HCT116 (cell line): ENCODE measurements around the gene GPHA2. TPM values are rescaled to one million over a fixed set of nuclear protein-coding genes. Genes with fewer than 3 reads are reported as not detected.

Source experiments
- ATAC-seq: fragments of 200-7000 bp; cut with Tn5 transposase; 2 replicates; pipeline ENCODE4 v1.9.1; 2020; ENCODE audit warnings: mild to moderate bottlenecking, moderate library complexity
- BruUV-seq: library from RNA; stranded (reverse); fragments of 400-500 nt; replicated peaks from 2 replicates; lab custom pipeline; 2021; lab: Mats Ljungman, UMichigan
- CTCF ChIA-PET: fragments of 300-600 bp; sonication (Branson Sonifier 250); formaldehyde crosslinking; loops from one replicate; lab custom pipeline; 2021; ENCODE audit warnings: antibody characterized with exemption; lab: Charles Lee
- POLR2A ChIA-PET: fragments of 300-600, 350-600 bp; sonication (Branson Sonifier 250); formaldehyde crosslinking; loops from one replicate; lab custom pipeline; 2021; ENCODE audit warnings: antibody characterized with exemption; lab: Charles Lee
- RAD21 ChIA-PET, 2 experiments: fragments of 300-600 bp; sonication (Branson Sonifier 250); formaldehyde crosslinking; loops; one replicate each; lab custom pipeline; 2023; ENCODE audit warnings: low total read pairs in 2 of 2; ENCODE audit not compliant: uncharacterized antibody in 2 of 2, unreplicated experiment in 2 of 2, low non-redundant PET in 1 of 2; lab: Charles Lee
- DNase-seq: peaks from one replicate; pipeline ENCODE4 v3.0.0-alpha.2; 2010; ENCODE audit warnings: low read depth, low spot score
- H2AFZ ChIP-seq: fragments of 200-600 bp; shearing (Covaris generic), sonication (generic); 2 replicates; pipeline ENCODE4 v1.6.1; 2017; ENCODE audit warnings: low read depth, mixed run types, mixed read lengths, antibody characterized with exemption, low read length; ENCODE audit not compliant: poor library complexity, severe bottlenecking
- H3K27ac ChIP-seq: 2 replicates; pipeline ENCODE4 v1.5.1; 2012; ENCODE audit warnings: low read depth, low read length
- H3K27me3 ChIP-seq: fragments of 200-600 bp; sonication (generic); 2 replicates; pipeline ENCODE4 v1.6.1; 2016; ENCODE audit warnings: mixed run types, low read length, mixed read lengths; ENCODE audit not compliant: insufficient read depth
- H3K36me3 ChIP-seq, 2 experiments: fragments of 200-500 bp in 1 of 2; fragments of 200-600 bp in 1 of 2; sonication (Bioruptor generic) in 1 of 2; sonication (generic) in 1 of 2; 2 replicates each; pipeline versions ENCODE4 v1.5.1 to v1.6.1; 2014 to 2016; ENCODE audit warnings: low read length in 2 of 2, inconsistent platforms in 1 of 2, mixed read lengths in 1 of 2, mixed run types in 1 of 2; ENCODE audit not compliant: insufficient read depth in 2 of 2, control insufficient read depth in 1 of 2
- H3K4me1 ChIP-seq, 2 experiments: fragments of 200-600 bp in 1 of 2; sonication (generic) in 1 of 2; 2 replicates each; pipeline versions ENCODE4 v1.5.1 to v1.6.1; 2012 to 2017; ENCODE audit warnings: low read length in 2 of 2, inconsistent platforms in 1 of 2, mild to moderate bottlenecking in 1 of 2, mixed read lengths in 1 of 2, mixed run types in 1 of 2, moderate library complexity in 1 of 2; ENCODE audit not compliant: insufficient read depth in 2 of 2, control insufficient read depth in 1 of 2
- H3K4me2 ChIP-seq: fragments of 200-600 bp; sonication (generic); 2 replicates; pipeline ENCODE4 v1.6.1; 2017; ENCODE audit warnings: mixed run types, low read length, mixed read lengths
- H3K4me3 ChIP-seq, 2 experiments: fragments of 200-600 bp in 1 of 2; sonication (generic) in 1 of 2; replicated peaks in 1 of 2; 2 replicates each; pipeline ENCODE4 v1.5.1; 2011 to 2016; ENCODE audit warnings: low read length in 2 of 2, control low read depth in 1 of 2, low read depth in 1 of 2, mild to moderate bottlenecking in 1 of 2, mixed read lengths in 1 of 2, mixed run types in 1 of 2
- H3K79me2 ChIP-seq: fragments of 200-600 bp; sonication (generic); 2 replicates; pipeline ENCODE4 v1.6.1; 2017; ENCODE audit warnings: mild to moderate bottlenecking, mixed run types, low read length, moderate library complexity, mixed read lengths; ENCODE audit not compliant: insufficient read depth
- H3K9ac ChIP-seq: fragments of 200-600 bp; sonication (generic); 2 replicates; pipeline ENCODE4 v1.6.1; 2016; ENCODE audit warnings: low read length, mixed read lengths
- H3K9me2 ChIP-seq: fragments of 200-600 bp; sonication (generic), shearing (Covaris generic); 2 replicates; pipeline ENCODE4 v1.6.1; 2017; ENCODE audit warnings: mixed run types, mild to moderate bottlenecking, moderate library complexity; ENCODE audit not compliant: insufficient read depth
- H3K9me3 ChIP-seq, 2 experiments: fragments of 200-500 bp in 1 of 2; fragments of 200-600 bp in 1 of 2; sonication (Bioruptor generic) in 1 of 2; sonication (generic) in 1 of 2; 2 replicates each; pipeline ENCODE4 v1.6.1; 2014 to 2017; ENCODE audit warnings: low read length in 2 of 2, mixed read lengths in 2 of 2, inconsistent platforms in 1 of 2, low read depth in 1 of 2, mild to moderate bottlenecking in 1 of 2, mixed run types in 1 of 2, moderate library complexity in 1 of 2; ENCODE audit not compliant: control insufficient read depth in 1 of 2, insufficient read depth in 1 of 2
- H4K20me1 ChIP-seq: fragments of 200-600 bp; sonication (generic), shearing (Covaris generic); 2 replicates; pipeline ENCODE4 v1.6.1; 2017; ENCODE audit warnings: mixed run types, mild to moderate bottlenecking, moderate library complexity; ENCODE audit not compliant: insufficient read depth
- EGR1 ChIP-seq: IDR thresholded peaks from 2 replicates; pipeline ENCODE4 v1.6.1; 2012; ENCODE audit warnings: low read depth
- ELF1 ChIP-seq: IDR thresholded peaks from 2 replicates; pipeline ENCODE4 v1.6.1; 2012; ENCODE audit warnings: low read depth, borderline replicate concordance
- FOSL1 ChIP-seq: IDR thresholded peaks from 2 replicates; pipeline ENCODE4 v1.6.1; 2012; ENCODE audit warnings: low read depth
- POLR2A ChIP-seq: IDR thresholded peaks from 2 replicates; pipeline ENCODE4 v1.7.0; 2011; ENCODE audit warnings: borderline replicate concordance; ENCODE audit not compliant: insufficient read depth, insufficient read length; ENCODE audit errors: extremely low read depth
- POLR2AphosphoS5 ChIP-seq: IDR thresholded peaks from 2 replicates; pipeline ENCODE4 v1.6.1; 2011; ENCODE audit warnings: mild to moderate bottlenecking, low read depth, low read length, moderate library complexity
- RAD21 ChIP-seq: IDR thresholded peaks from 2 replicates; pipeline ENCODE4 v1.6.1; 2012; ENCODE audit warnings: low read depth, mild to moderate bottlenecking
- SP1 ChIP-seq: IDR thresholded peaks from 2 replicates; pipeline ENCODE4 v1.6.1; 2012; ENCODE audit warnings: low read depth
- SRF ChIP-seq: IDR thresholded peaks from 2 replicates; pipeline ENCODE4 v1.6.1; 2012; ENCODE audit warnings: low read depth
- TCF7L2 ChIP-seq: IDR thresholded peaks from 2 replicates; pipeline ENCODE4 v1.7.0; 2011; ENCODE audit warnings: borderline replicate concordance, inconsistent platforms; ENCODE audit not compliant: insufficient read depth, insufficient read length; ENCODE audit errors: extremely low read depth
- intact Hi-C: fragments of 100-400 bp; cut with micrococcal nuclease; formaldehyde crosslinking; loops from 2 replicates; pipeline ENCODE4 v1.10.0; 2022
- total RNA-seq: library from RNA; stranded (reverse); gene quantifications from one replicate; pipeline ENCODE4 v1.2.1, GENCODE V29; 2021; ENCODE audit not compliant: unreplicated experiment
- TF ChIP-seq, protein P1 (sequence below): IDR thresholded peaks from 2 replicates; pipeline ENCODE4 v1.6.1; 2012
- TF ChIP-seq, protein P2 (sequence below), 3 experiments: fragments of 200-600 bp in 1 of 3; sonication (generic) in 1 of 3; IDR thresholded peaks in 2 of 3; conservative IDR thresholded peaks in 1 of 3; 2 replicates each; pipeline ENCODE4 v1.5.1; 2012 to 2017; ENCODE audit warnings: low read depth in 2 of 3, low read length in 2 of 3, antibody characterized with exemption in 1 of 3, borderline replicate concordance in 1 of 3, control low read depth in 1 of 3, mild to moderate bottlenecking in 1 of 3, mixed read lengths in 1 of 3, mixed run types in 1 of 3, moderate library complexity in 1 of 3; ENCODE audit not compliant: insufficient read depth in 1 of 3
- TF ChIP-seq, protein P3 (sequence below): IDR thresholded peaks from 2 replicates; pipeline ENCODE4 v1.6.1; 2012

Gene GPHA2
- total RNA-seq, 1 experiment from 2014 or later = not detected

- intact Hi-C loops = no loop called here
- no peaks in the 10 kb centered on the region for H3K9me2 ChIP-seq
- H3K27me3 ChIP-seq = no peaks in the 10 kb centered on the region
- RAD21 ChIA-PET = no interaction called here
- H3K27ac ChIP-seq = no peak overlapping the region
- H3K4me2 ChIP-seq = no peak overlapping the region
- H4K20me1 ChIP-seq = no peaks in the 10 kb centered on the region
- no peak for DNase-seq
- no peak for ATAC-seq
- no TSS peak for BruUV-seq
- H3K9me3 ChIP-seq = no peaks in the 10 kb centered on the region
- H3K79me2 ChIP-seq = no peaks in the 10 kb centered on the region
- no peak overlapping the region for H2AFZ ChIP-seq
- no peaks in the 10 kb centered on the region for H3K36me3 ChIP-seq
- TF ChIP-seq EGR1 (no peak), TCF7L2 (no peak), SP1 (no peak), POLR2AphosphoS5 (no peak), RAD21 (no peak), SRF (no peak), POLR2A (no peak), ELF1 (no peak), FOSL1 (no peak)
- TF ChIP-seq, protein P1, sequence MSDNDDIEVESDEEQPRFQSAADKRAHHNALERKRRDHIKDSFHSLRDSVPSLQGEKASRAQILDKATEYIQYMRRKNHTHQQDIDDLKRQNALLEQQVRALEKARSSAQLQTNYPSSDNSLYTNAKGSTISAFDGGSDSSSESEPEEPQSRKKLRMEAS = no peak
- TF ChIP-seq, protein P2, sequence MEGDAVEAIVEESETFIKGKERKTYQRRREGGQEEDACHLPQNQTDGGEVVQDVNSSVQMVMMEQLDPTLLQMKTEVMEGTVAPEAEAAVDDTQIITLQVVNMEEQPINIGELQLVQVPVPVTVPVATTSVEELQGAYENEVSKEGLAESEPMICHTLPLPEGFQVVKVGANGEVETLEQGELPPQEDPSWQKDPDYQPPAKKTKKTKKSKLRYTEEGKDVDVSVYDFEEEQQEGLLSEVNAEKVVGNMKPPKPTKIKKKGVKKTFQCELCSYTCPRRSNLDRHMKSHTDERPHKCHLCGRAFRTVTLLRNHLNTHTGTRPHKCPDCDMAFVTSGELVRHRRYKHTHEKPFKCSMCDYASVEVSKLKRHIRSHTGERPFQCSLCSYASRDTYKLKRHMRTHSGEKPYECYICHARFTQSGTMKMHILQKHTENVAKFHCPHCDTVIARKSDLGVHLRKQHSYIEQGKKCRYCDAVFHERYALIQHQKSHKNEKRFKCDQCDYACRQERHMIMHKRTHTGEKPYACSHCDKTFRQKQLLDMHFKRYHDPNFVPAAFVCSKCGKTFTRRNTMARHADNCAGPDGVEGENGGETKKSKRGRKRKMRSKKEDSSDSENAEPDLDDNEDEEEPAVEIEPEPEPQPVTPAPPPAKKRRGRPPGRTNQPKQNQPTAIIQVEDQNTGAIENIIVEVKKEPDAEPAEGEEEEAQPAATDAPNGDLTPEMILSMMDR (IDR thresholded peaks at IDR 0.05 in 2 of 3, conservative IDR thresholded peaks at IDR 0.05 in 1 of 3; ENCODE audit: borderline replicate concordance in 1 of 3, insufficient read depth in 1 of 3, low read depth in 2 of 3, low read length in 2 of 3) = no peak
- TF ChIP-seq, protein P3, sequence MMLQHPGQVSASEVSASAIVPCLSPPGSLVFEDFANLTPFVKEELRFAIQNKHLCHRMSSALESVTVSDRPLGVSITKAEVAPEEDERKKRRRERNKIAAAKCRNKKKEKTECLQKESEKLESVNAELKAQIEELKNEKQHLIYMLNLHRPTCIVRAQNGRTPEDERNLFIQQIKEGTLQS = no peak
- TF ChIP-seq, all 23 proteins: peak for 0
- Histone ChIP-seq H3K9ac (no peak overlapping the region), H3K4me3 (no peak overlapping the region), H3K4me1 (peaks cover 0 to 3% of the 10 kb centered on the region in 2 experiments; a peak in 1 of 4 replicates)
- CTCF ChIA-PET = no interaction called here
- POLR2A ChIA-PET = no interaction called here
These were observed 38.4 kb upstream of the GPHA2 start for GRCh38 chr11:64974124-64974523.
